Parathyroid adenoma (tissue), 2 donors: ENCODE data around the gene ARHGEF37.

ENCODE experiments used
- H2AFZ ChIP-seq: fragments of 300-600 bp; sonication (generic); one replicate; pipeline ENCODE4 v1.7.0; 2017; ENCODE audit warnings: antibody characterized with exemption, mild to moderate bottlenecking
- H3K27ac ChIP-seq: fragments of 300-600 bp; sonication (generic); one replicate; pipeline ENCODE4 v1.7.0; 2017
- H3K27me3 ChIP-seq: fragments of 300-600 bp; sonication (generic); one replicate; pipeline ENCODE4 v1.7.0; 2017; ENCODE audit warnings: low read length; ENCODE audit not compliant: control insufficient read depth, insufficient read depth
- H3K36me3 ChIP-seq: fragments of 300-600 bp; sonication (generic); one replicate; pipeline ENCODE4 v1.7.0; 2017; ENCODE audit warnings: low read length; ENCODE audit not compliant: control insufficient read depth, insufficient read depth
- H3K4me1 ChIP-seq: fragments of 300-600 bp; sonication (generic); one replicate; pipeline ENCODE4 v1.7.0; 2017; ENCODE audit warnings: control low read depth
- H3K4me2 ChIP-seq: fragments of 300-600 bp; sonication (generic); one replicate; pipeline ENCODE4 v1.7.0; 2017; ENCODE audit warnings: low read length
- H3K4me3 ChIP-seq: fragments of 300-600 bp; sonication (generic); one replicate; pipeline ENCODE4 v1.7.0; 2017; ENCODE audit warnings: low read depth, low read length
- H3K79me2 ChIP-seq: fragments of 300-600 bp; sonication (generic); one replicate; pipeline ENCODE4 v1.7.0; 2017; ENCODE audit warnings: control low read depth
- H3K9ac ChIP-seq: fragments of 300-600 bp; sonication (generic); one replicate; pipeline ENCODE4 v1.7.0; 2017; ENCODE audit warnings: mild to moderate bottlenecking
- H3K9me3 ChIP-seq: fragments of 300-600 bp; sonication (generic); one replicate; pipeline ENCODE4 v1.7.0; 2017; ENCODE audit warnings: low read length; ENCODE audit not compliant: control insufficient read depth
- CTCF ChIP-seq: fragments of 300-600 bp; sonication (generic); IDR thresholded peaks from one replicate; pipeline ENCODE4 v1.7.0; 2017; ENCODE audit warnings: antibody characterized with exemption, mild to moderate bottlenecking
- donor health status: primary hyperparathyroidism.

The ARHGEF37 gene

GRCh38 chr5:149576021-149576420 is 5.3 kb upstream of the ARHGEF37 start:
- no peak overlapping the region for H3K27ac ChIP-seq

GRCh38 chr5:149578896-149579295 is 2.4 kb upstream of the ARHGEF37 start:
- no peaks in the 10 kb centered on the region for H3K36me3 ChIP-seq
- no peak overlapping the region for H3K4me3 ChIP-seq
- no peak overlapping the region for H3K4me2 ChIP-seq
- H3K9ac ChIP-seq = no peak overlapping the region
- no peak overlapping the region for H3K27ac ChIP-seq
- H3K27me3 ChIP-seq = no peaks in the 10 kb centered on the region
- no peaks in the 10 kb centered on the region for H3K79me2 ChIP-seq
- H2AFZ ChIP-seq = no peak overlapping the region
- H3K9me3 ChIP-seq = no peaks in the 10 kb centered on the region
- H3K4me1 ChIP-seq = peaks cover 19% of the 10 kb centered on the region
- no peak for TF ChIP-seq CTCF

More at GRCh38 chr5:149576021-149576420, 5.3 kb upstream of the ARHGEF37 start:
- Histone ChIP-seq H3K4me3 (no peak overlapping the region), H3K9me3 (no peaks in the 10 kb centered on the region), H3K4me2 (no peak overlapping the region), H3K79me2 (no peaks in the 10 kb centered on the region), H2AFZ (no peak overlapping the region), H3K9ac (no peak overlapping the region), H3K36me3 (no peaks in the 10 kb centered on the region), H3K4me1 (peaks cover 4% of the 10 kb centered on the region), H3K27me3 (no peaks in the 10 kb centered on the region)
- TF ChIP-seq CTCF = no peak

GRCh38 chr5:149580808-149581191 is 498 bp upstream of the ARHGEF37 start:
- Histone ChIP-seq H3K4me1 (peaks cover 27% of the 10 kb centered on the region), H3K9me3 (no peaks in the 10 kb centered on the region), H3K4me3 (peak overlapping the region; percentile 59), H3K27ac (peak overlapping the region; percentile 88), H3K36me3 (no peaks in the 10 kb centered on the region), H3K27me3 (no peaks in the 10 kb centered on the region), H3K4me2 (peak overlapping the region; percentile 68), H3K79me2 (peaks cover 7% of the 10 kb centered on the region), H3K9ac (no peak overlapping the region), H2AFZ (peak overlapping the region; percentile 89)
- TF ChIP-seq CTCF = no peak

- no peaks in the 10 kb centered on the region for H3K9me3 ChIP-seq
- peak overlapping the region; percentile 8 for H3K9ac ChIP-seq
- H3K4me3 ChIP-seq = peak overlapping the region; percentile 59
- peak overlapping the region; percentile 68 for H3K4me2 ChIP-seq
- H3K79me2 ChIP-seq = peaks cover 7% of the 10 kb centered on the region
- peak overlapping the region; percentile 88 for H3K27ac ChIP-seq
- no peak for TF ChIP-seq CTCF
- H2AFZ ChIP-seq = peak overlapping the region; percentile 89
- H3K4me1 ChIP-seq = peaks cover 34% of the 10 kb centered on the region
- H3K36me3 ChIP-seq = no peaks in the 10 kb centered on the region
- H3K27me3 ChIP-seq = no peaks in the 10 kb centered on the region
Measured at GRCh38 chr5:149581931-149582768, 852 bp downstream of the ARHGEF37 start.

- Histone ChIP-seq H3K4me3 (no peak overlapping the region), H3K4me2 (peak overlapping the region; percentile 34), H3K4me1 (peaks cover 38% of the 10 kb centered on the region), H3K9me3 (no peaks in the 10 kb centered on the region), H3K27me3 (no peaks in the 10 kb centered on the region), H2AFZ (peak overlapping the region; percentile 65), H3K9ac (no peak overlapping the region), H3K27ac (peak overlapping the region; percentile 90), H3K79me2 (peaks cover 7% of the 10 kb centered on the region), H3K36me3 (no peaks in the 10 kb centered on the region)
- TF ChIP-seq CTCF = no peak
Measured at GRCh38 chr5:149583394-149583793, 2.1 kb downstream of the ARHGEF37 start.
